ENCODE results near the gene ARID3A.

The ARID3A gene

GRCh38 chr19:925087-925525 lies 729 bp upstream of the ARID3A start:
- Mint-ChIP-seq H3K4me1 (ENCODE audit: low read depth in 2 of 2) (peaks cover 8 to 11% of the 10 kb centered on the region in 2 donors), H3K27ac (peak overlapping the region; percentile 41 to 63), H3K4me3 (peak overlapping the region; percentile 82 to 83), H3K9me3 (no peaks in the 10 kb centered on the region), H3K36me3 (ENCODE audit: insufficient read depth) (peaks cover 21% of the 10 kb centered on the region), H3K27me3 (no peaks in the 10 kb centered on the region)
- no peak for DNase-seq
- ATAC-seq (replicated peaks): peak; percentile 59

GRCh38 chr19:926323-926588 lies 421 bp downstream of the ARID3A start:
- no peaks in the 10 kb centered on the region for H3K9me3 Mint-ChIP-seq
- H3K27me3 Mint-ChIP-seq: no peaks in the 10 kb centered on the region
- peak overlapping the region; percentile 10 to 38 for H3K27ac Mint-ChIP-seq
- DNase-seq (no peak), ATAC-seq (replicated peaks) (no peak)
- peak overlapping the region; percentile 82 to 83 for H3K4me3 Mint-ChIP-seq
- peaks cover 6 to 7% of the 10 kb centered on the region in 2 donors for H3K4me1 Mint-ChIP-seq (ENCODE audit: low read depth in 2 of 2)
- peaks cover 11% of the 10 kb centered on the region for H3K36me3 Mint-ChIP-seq (ENCODE audit: insufficient read depth)

DNA sequence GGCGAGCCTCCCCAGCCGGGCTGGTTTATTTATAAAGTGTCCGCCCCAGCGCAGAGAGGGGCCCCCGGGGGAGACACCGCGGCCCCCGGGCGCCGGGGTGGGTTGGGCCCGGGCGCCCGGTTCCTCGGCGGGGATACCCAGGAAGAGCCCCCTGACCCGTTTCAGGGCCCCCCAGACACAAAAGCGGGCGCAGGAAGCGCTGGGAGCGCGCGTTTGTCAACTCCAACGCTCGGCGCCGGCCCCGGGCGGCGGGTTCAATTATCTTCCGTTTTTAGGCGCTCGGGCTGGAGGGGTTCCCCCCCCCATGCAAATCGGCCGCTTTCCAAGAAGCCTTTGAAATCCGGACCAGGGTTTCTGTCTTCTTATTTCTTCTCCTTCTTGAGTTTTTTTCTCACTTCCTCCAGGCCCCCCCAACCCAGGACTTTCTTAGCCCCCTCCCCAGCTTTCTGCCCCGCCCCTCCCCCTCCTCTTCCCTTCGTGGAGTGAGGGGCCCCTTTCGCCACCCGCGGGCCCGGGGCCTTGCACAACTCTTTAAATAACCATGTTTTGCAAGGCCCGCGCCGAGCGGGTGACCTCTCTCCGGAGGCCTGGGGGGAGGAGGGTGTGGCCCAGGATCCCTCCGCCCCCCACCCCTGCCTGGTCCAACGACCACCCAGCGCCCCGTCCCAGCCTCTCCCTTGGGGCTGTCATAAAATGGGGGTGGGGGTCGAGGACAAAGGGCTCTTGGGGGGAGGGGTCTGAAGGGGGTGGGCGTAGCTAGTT lies 935 bp downstream of the ARID3A start:
- ATAC-seq (replicated peaks) (no peak), DNase-seq (no peak)

GRCh38 chr19:927351-927779 lies 1.5 kb downstream of the ARID3A start:
- H3K4me1 Mint-ChIP-seq (ENCODE audit: low read depth in 2 of 2): peaks cover 4% of the 10 kb centered on the region in 2 donors
- H3K27me3 Mint-ChIP-seq: no peaks in the 10 kb centered on the region
- no peak overlapping the region for H3K27ac Mint-ChIP-seq
- DNase-seq: no peak
- ATAC-seq (replicated peaks): no peak
- H3K36me3 Mint-ChIP-seq (ENCODE audit: insufficient read depth): peaks cover 6% of the 10 kb centered on the region
- H3K9me3 Mint-ChIP-seq: no peaks in the 10 kb centered on the region
- H3K4me3 Mint-ChIP-seq: peak overlapping the region in 1 of 2 donors; percentile 20

More for the DNA sequence above, 935 bp downstream of the ARID3A start:
- Mint-ChIP-seq H3K4me3 (peak overlapping the region; percentile 82 to 83), H3K36me3 (ENCODE audit: insufficient read depth) (peaks cover 6% of the 10 kb centered on the region), H3K4me1 (ENCODE audit: low read depth in 2 of 2) (peaks cover 3% of the 10 kb centered on the region in 2 donors), H3K27me3 (no peaks in the 10 kb centered on the region), H3K27ac (peak overlapping the region; percentile 10 to 38), H3K9me3 (no peaks in the 10 kb centered on the region)

GRCh38 chr19:927780-928401 lies 2.1 kb downstream of the ARID3A start:
- Mint-ChIP-seq H3K4me3 (peak overlapping the region in 1 of 2 donors; percentile 20), H3K9me3 (no peaks in the 10 kb centered on the region), H3K36me3 (ENCODE audit: insufficient read depth) (peaks cover 9% of the 10 kb centered on the region), H3K4me1 (ENCODE audit: low read depth in 2 of 2) (peaks cover 6 to 8% of the 10 kb centered on the region in 2 donors), H3K27ac (no peak overlapping the region), H3K27me3 (no peaks in the 10 kb centered on the region)
- no peak for ATAC-seq (replicated peaks)
- DNase-seq: no peak

DNA sequence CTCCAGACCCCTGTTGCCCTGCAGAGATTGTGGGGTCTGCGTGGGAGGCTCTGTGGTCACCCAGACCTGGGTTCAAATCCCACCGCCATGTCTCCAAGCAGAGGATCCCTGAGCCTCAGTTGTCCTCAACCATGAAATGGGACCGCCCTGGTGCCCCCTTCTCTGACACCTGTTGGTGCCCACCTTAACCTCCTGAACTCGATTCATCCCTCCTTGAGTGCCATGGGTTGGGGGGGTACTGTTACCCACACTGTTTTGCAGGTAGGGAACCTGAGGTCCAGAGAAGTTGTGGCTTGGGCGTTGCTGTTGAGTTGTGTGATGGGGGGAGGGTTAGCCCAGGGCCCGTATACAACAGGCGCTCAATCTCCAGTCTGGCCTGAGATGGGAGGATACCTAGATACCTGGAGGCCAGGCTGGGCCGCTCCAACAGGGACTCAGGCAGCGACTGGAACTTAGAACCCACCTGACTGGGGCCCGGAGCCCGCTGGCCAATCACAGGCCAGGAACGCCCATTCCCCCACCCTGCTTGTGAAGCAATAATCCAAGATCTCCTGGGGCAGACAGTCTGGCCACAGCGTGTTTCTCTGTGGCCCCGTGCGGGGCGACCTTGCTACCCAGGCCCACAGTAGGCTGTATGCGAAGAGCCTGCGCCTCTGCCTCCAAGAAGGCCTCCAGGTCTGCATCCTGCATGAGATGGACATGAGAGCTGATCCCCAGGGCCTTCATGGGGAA lies 2.8 kb downstream of the ARID3A start:
- Mint-ChIP-seq H3K4me3 (peak overlapping the region; percentile 4 to 6), H3K27ac (no peak overlapping the region), H3K27me3 (no peaks in the 10 kb centered on the region), H3K36me3 (ENCODE audit: insufficient read depth) (peaks cover 6% of the 10 kb centered on the region), H3K4me1 (ENCODE audit: low read depth in 2 of 2) (peaks cover 6 to 9% of the 10 kb centered on the region in 2 donors), H3K9me3 (no peaks in the 10 kb centered on the region)
- no peak for ATAC-seq (replicated peaks)
- no peak for DNase-seq

- H3K4me3 Mint-ChIP-seq: no peak overlapping the region
These were observed 3.5 kb downstream of the ARID3A start for GRCh38 chr19:929203-929890.

DNA sequence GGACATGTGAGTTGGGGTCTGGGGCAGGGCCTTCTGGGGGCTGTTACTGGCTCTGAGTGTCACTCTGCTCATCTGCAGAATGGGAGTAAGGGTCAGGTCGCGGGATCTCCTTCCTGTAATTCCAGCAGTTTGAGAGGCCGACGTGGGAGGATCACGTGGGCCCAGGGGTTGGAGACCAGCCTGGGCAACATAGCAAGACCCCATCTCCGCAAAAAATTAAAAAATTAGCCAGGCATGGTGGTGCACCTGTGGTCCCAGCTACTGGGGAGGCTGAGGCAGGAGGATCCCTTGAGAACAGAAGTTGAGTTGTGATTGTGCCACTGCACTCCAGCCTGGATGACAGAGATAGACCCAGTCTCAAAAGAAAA lies 4.0 kb downstream of the ARID3A start:
- H3K9me3 Mint-ChIP-seq: no peaks in the 10 kb centered on the region
- peaks cover 6% of the 10 kb centered on the region for H3K36me3 Mint-ChIP-seq (ENCODE audit: insufficient read depth)
- H3K4me1 Mint-ChIP-seq (ENCODE audit: low read depth in 2 of 2): peaks cover 6 to 9% of the 10 kb centered on the region in 2 donors
- no peaks in the 10 kb centered on the region for H3K27me3 Mint-ChIP-seq
- no peak overlapping the region for H3K27ac Mint-ChIP-seq
- DNase-seq (no peak), ATAC-seq (replicated peaks) (no peak)
- no peak overlapping the region for H3K4me3 Mint-ChIP-seq

More at GRCh38 chr19:929203-929890, 3.5 kb downstream of the ARID3A start:
- Mint-ChIP-seq H3K27ac (no peak overlapping the region), H3K4me1 (ENCODE audit: low read depth in 2 of 2) (peaks cover 6 to 9% of the 10 kb centered on the region in 2 donors), H3K9me3 (no peaks in the 10 kb centered on the region), H3K27me3 (no peaks in the 10 kb centered on the region), H3K36me3 (ENCODE audit: insufficient read depth) (peaks cover 6% of the 10 kb centered on the region)
- DNase-seq (no peak), ATAC-seq (replicated peaks) (no peak)

GRCh38 chr19:931860-932647 lies 6.2 kb downstream of the ARID3A start:
- no peak for ATAC-seq (replicated peaks)

GRCh38 chr19:932648-933552 lies 7.1 kb downstream of the ARID3A start:
- Mint-ChIP-seq H3K4me1 (ENCODE audit: low read depth in 2 of 2) (peaks cover 10 to 13% of the 10 kb centered on the region in 2 donors), H3K4me3 (peak overlapping the region; percentile 67 to 81), H3K27ac (peak overlapping the region in 1 of 2 donors; percentile 64), H3K36me3 (ENCODE audit: insufficient read depth) (peaks cover 11% of the 10 kb centered on the region), H3K27me3 (no peaks in the 10 kb centered on the region), H3K9me3 (peaks cover 0 to 2% of the 10 kb centered on the region in 2 donors)
- ATAC-seq (replicated peaks): peak; percentile 83
- no peak for DNase-seq

More at GRCh38 chr19:931860-932647, 6.2 kb downstream of the ARID3A start:
- Mint-ChIP-seq H3K27me3 (no peaks in the 10 kb centered on the region), H3K36me3 (ENCODE audit: insufficient read depth) (peaks cover 6% of the 10 kb centered on the region), H3K4me1 (ENCODE audit: low read depth in 2 of 2) (peaks cover 6 to 9% of the 10 kb centered on the region in 2 donors), H3K27ac (peak overlapping the region in 1 of 2 donors; percentile 63), H3K9me3 (no peaks in the 10 kb centered on the region), H3K4me3 (peak overlapping the region; percentile 48 to 81)
- DNase-seq: no peak

DNA sequence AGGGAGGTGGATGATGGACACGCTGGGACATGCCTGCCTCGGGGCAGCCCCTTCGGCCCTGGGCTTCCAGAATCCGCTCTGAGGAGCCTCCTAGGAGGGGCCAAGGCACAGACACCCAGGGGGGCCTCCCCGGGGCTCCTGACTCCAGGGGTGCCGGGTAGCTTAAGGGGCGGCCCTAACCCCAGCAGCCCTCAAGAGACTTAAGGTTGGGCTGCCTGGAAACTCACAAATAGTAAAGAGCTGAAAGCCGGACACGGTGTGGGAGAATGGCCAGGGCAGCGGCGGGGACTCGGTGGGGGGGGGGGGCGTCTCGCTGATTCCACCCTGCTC lies 7.7 kb downstream of the ARID3A start:
- Mint-ChIP-seq H3K9me3 (peaks cover 0 to 2% of the 10 kb centered on the region in 2 donors), H3K27me3 (no peaks in the 10 kb centered on the region), H3K27ac (no peak overlapping the region), H3K36me3 (ENCODE audit: insufficient read depth) (peaks cover 11% of the 10 kb centered on the region), H3K4me1 (ENCODE audit: low read depth in 2 of 2) (peaks cover 10 to 13% of the 10 kb centered on the region in 2 donors), H3K4me3 (no peak overlapping the region)
- DNase-seq (no peak), ATAC-seq (replicated peaks) (no peak)

Data from effector memory CD8-positive, alpha-beta T cell (primary cell).